HepG2 (cell line): ENCODE results near the gene MIB1. TPM values are rescaled to one million over a fixed set of nuclear protein-coding genes. Genes with fewer than 3 reads are reported as not detected.
A peak's percentile ranks its signal among the peaks of the same experiment; 100 is the strongest.

Source experiments
- CEBPB ChIP-seq: IDR thresholded peaks from 2 replicates; pipeline ENCODE4 v1.6.1; 2011; ENCODE audit warnings: low read depth, low read length, improper control_type of control experiment, borderline replicate concordance
- CEBPG ChIP-seq: IDR thresholded peaks from 2 replicates; pipeline ENCODE4 v1.6.1; 2016
- DPF2 ChIP-seq: sonication (generic); formaldehyde crosslinking; IDR thresholded peaks from 2 replicates; pipeline ENCODE4 v1.4.0; 2020; ENCODE audit warnings: mild to moderate bottlenecking, low read depth, missing genetic modification reagents, borderline replicate concordance
- GABPB1 ChIP-seq: IDR thresholded peaks from 2 replicates; pipeline ENCODE4 v1.6.1; 2016; ENCODE audit warnings: mild to moderate bottlenecking, missing genetic modification reagents, moderate library complexity, missing compliant biosample characterization
- HNRNPH1 ChIP-seq: fragments of 200-400 bp; formaldehyde crosslinking; optimal IDR thresholded peaks from 2 replicates; pipeline ENCODE3; 2017; ENCODE audit warnings: mild to moderate bottlenecking, low read depth, low read length
- JDP2 ChIP-seq: sonication (generic); formaldehyde crosslinking; IDR thresholded peaks from 2 replicates; pipeline ENCODE4 v1.8.1; 2022; ENCODE audit warnings: missing genetic modification reagents, borderline replicate concordance
- KDM1A ChIP-seq: IDR thresholded peaks from 2 replicates; pipeline ENCODE4 v1.6.1; 2016; ENCODE audit warnings: missing compliant biosample characterization
- KDM2A ChIP-seq: sonication (generic); formaldehyde crosslinking; IDR thresholded peaks from 2 replicates; pipeline ENCODE4 v1.4.0; 2020; ENCODE audit warnings: low read depth, missing genetic modification reagents, borderline replicate concordance
- KDM4B ChIP-seq: sonication (generic); formaldehyde crosslinking; IDR thresholded peaks from 2 replicates; pipeline ENCODE4 v1.4.0; 2020; ENCODE audit warnings: missing genetic modification reagents
- KDM5B ChIP-seq: sonication (generic); formaldehyde crosslinking; IDR thresholded peaks from 2 replicates; pipeline ENCODE4 v1.4.0; 2020; ENCODE audit warnings: missing genetic modification reagents, mild to moderate bottlenecking, borderline replicate concordance
- MEIS2 ChIP-seq: sonication (generic); formaldehyde crosslinking; IDR thresholded peaks from 2 replicates; pipeline ENCODE4 v1.9.0; 2021; ENCODE audit warnings: mild to moderate bottlenecking, missing genetic modification reagents
- NCOA2 ChIP-seq: sonication (generic); formaldehyde crosslinking; IDR thresholded peaks from 2 replicates; pipeline ENCODE4 v1.8.0; 2022; ENCODE audit warnings: inconsistent platforms
- NFYC ChIP-seq: IDR thresholded peaks from 2 replicates; pipeline ENCODE4 v1.6.1; 2016; ENCODE audit warnings: missing genetic modification reagents, missing compliant biosample characterization
- PITX1 ChIP-seq: sonication (generic); formaldehyde crosslinking; IDR thresholded peaks from 2 replicates; pipeline ENCODE4 v1.5.1; 2020; ENCODE audit warnings: mild to moderate bottlenecking, missing genetic modification reagents
- PPARG ChIP-seq: conservative IDR thresholded peaks from 2 replicates; pipeline ENCODE4 v1.6.1; 2016; ENCODE audit warnings: missing biosample characterization, missing genetic modification reagents
- RFXAP ChIP-seq: sonication (generic); formaldehyde crosslinking; IDR thresholded peaks from 2 replicates; pipeline ENCODE4 v1.4.0; 2020; ENCODE audit warnings: missing genetic modification reagents, borderline replicate concordance
- SP140L ChIP-seq: sonication (generic); formaldehyde crosslinking; IDR thresholded peaks from 2 replicates; pipeline ENCODE4 v1.4.0; 2020; ENCODE audit warnings: missing genetic modification reagents, borderline replicate concordance
- TGIF2 ChIP-seq: IDR thresholded peaks from 2 replicates; pipeline ENCODE4 v1.6.1; 2016; ENCODE audit warnings: control low read depth, missing compliant biosample characterization
- WIZ ChIP-seq: sonication (generic); formaldehyde crosslinking; IDR thresholded peaks from 2 replicates; pipeline ENCODE4 v1.5.1; 2020; ENCODE audit warnings: mild to moderate bottlenecking, missing genetic modification reagents
- ZFP41 ChIP-seq: sonication (generic); formaldehyde crosslinking; IDR thresholded peaks from 2 replicates; pipeline ENCODE4 v1.4.0; 2020; ENCODE audit warnings: mild to moderate bottlenecking, missing genetic modification reagents, borderline replicate concordance
- ZNF263 ChIP-seq: sonication (generic); formaldehyde crosslinking; IDR thresholded peaks from 2 replicates; pipeline ENCODE4 v1.4.0; 2020; ENCODE audit warnings: missing genetic modification reagents
- ZNF382 ChIP-seq: sonication (generic); formaldehyde crosslinking; IDR thresholded peaks from 2 replicates; pipeline ENCODE4 v1.5.0; 2020; ENCODE audit warnings: missing genetic modification reagents, mild to moderate bottlenecking, borderline replicate concordance
- ZNF563 ChIP-seq: sonication (generic); formaldehyde crosslinking; IDR thresholded peaks from 2 replicates; pipeline ENCODE4 v1.8.0; 2022; ENCODE audit warnings: mild to moderate bottlenecking, moderate library complexity, missing genetic modification reagents
- ZNF749 ChIP-seq: sonication (generic); formaldehyde crosslinking; IDR thresholded peaks from 2 replicates; pipeline ENCODE4 v1.8.0; 2022; ENCODE audit warnings: mild to moderate bottlenecking, missing genetic modification reagents, moderate library complexity, borderline replicate concordance
- polyA plus RNA-seq, 8 experiments: library from polyadenylated mRNA; depleted of rRNA in 3 of 8; stranded (reverse) in 7 of 8; unstranded in 1 of 8; fragments of >200 nt; fragmentation: Illumina TruSeq in 4 of 8; extraction: Trizol in 4 of 8; gene quantifications; 2 replicates each; pipeline versions ENCODE4 v1.2.1 to v1.2.3, GENCODE V29; 2011 to 2016; ENCODE audit warnings: low read depth in 4 of 8, missing spikeins in 1 of 8, mixed read lengths in 1 of 8; ENCODE audit not compliant: insufficient read depth in 1 of 8
- total RNA-seq, 5 experiments: library from RNA; depleted of rRNA; stranded (reverse); fragments of >200 nt; fragmentation: Illumina TruSeq; extraction: Trizol; gene quantifications; 2 replicates each; pipeline ENCODE4 v1.2.3, GENCODE V29; 2016; ENCODE audit warnings: low read depth in 1 of 5
- TF ChIP-seq, protein P1 (sequence below): sonication (generic); formaldehyde crosslinking; IDR thresholded peaks from 2 replicates; pipeline ENCODE4 v1.4.0; 2020; ENCODE audit warnings: missing genetic modification reagents, low read depth, mild to moderate bottlenecking, borderline replicate concordance
- TF ChIP-seq, protein P2 (sequence below): sonication (generic); formaldehyde crosslinking; IDR thresholded peaks from 2 replicates; pipeline ENCODE4 v1.8.1; 2022; ENCODE audit warnings: low read depth, mild to moderate bottlenecking, missing genetic modification reagents
- TF ChIP-seq, protein P3 (sequence below): IDR thresholded peaks from 2 replicates; pipeline ENCODE4 v1.6.1; 2016; ENCODE audit warnings: mild to moderate bottlenecking, missing biosample characterization, missing genetic modification reagents

Gene MIB1
- total and polyA plus RNA-seq, 2 of the 13 experiments (the other 11 are each of a cell fraction or from before 2014, with no cell fraction given): 12.0 to 47.0 TPM

GRCh38 chr18:21704603-21705364 is 35.8 kb upstream of the MIB1 start, which contains the start of gene ABHD3 (continued):
- TF ChIP-seq KDM1A (CRISPR knock-in tag): no peak
- TF ChIP-seq NCOA2 (CRISPR knock-in tag): 0 out of 2 replicates have a peak, but pooled peaks have one; percentile 33
- 0 out of 2 replicates have a peak, but pooled peaks have one; percentile 68 for TF ChIP-seq ZNF749
- TF ChIP-seq PITX1 (CRISPR knock-in tag): peak; percentile 55; the same call in 1 of the 2 replicates
- TF ChIP-seq PPARG: 0 out of 2 replicates have a peak, but pooled peaks have one; percentile 27
- TF ChIP-seq NFYC: peak; percentile 44; the same call in 1 of the 2 replicates
- peak; percentile 41; the same call in 1 of the 2 replicates for TF ChIP-seq KDM2A (CRISPR knock-in tag)
- no peak for TF ChIP-seq TGIF2 (CRISPR knock-in tag)
- no peak for TF ChIP-seq DPF2 (CRISPR knock-in tag)
- TF ChIP-seq KDM4B (CRISPR knock-in tag): peak; percentile 75; the same call in 1 of the 2 replicates
- TF ChIP-seq SP140L (CRISPR knock-in tag): no peak
- TF ChIP-seq CEBPB: no peak
- no peak for TF ChIP-seq HNRNPH1
- peak; percentile 28; the same call in 1 of the 2 replicates for TF ChIP-seq ZFP41 (CRISPR knock-in tag)
- TF ChIP-seq GABPB1 (CRISPR knock-in tag): peak; percentile 79
- peak; percentile 64; the same call in 1 of the 2 replicates for TF ChIP-seq KDM5B
- TF ChIP-seq, protein P1, sequence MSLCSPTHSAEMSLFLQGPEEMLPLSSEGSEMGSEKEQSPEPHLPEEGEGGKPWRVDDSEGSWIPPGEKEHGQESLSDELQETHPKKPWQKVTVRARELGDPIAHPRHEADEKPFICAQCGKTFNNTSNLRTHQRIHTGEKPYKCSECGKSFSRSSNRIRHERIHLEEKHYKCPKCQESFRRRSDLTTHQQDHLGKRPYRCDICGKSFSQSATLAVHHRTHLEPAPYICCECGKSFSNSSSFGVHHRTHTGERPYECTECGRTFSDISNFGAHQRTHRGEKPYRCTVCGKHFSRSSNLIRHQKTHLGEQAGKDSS (CRISPR knock-in tag): no peak
- TF ChIP-seq ZNF263 (CRISPR knock-in tag): no peak
- peak; percentile 56; the same call in 1 of the 2 replicates for TF ChIP-seq RFXAP (CRISPR knock-in tag)
- TF ChIP-seq CEBPG (CRISPR knock-in tag): 0 out of 2 replicates have a peak, but pooled peaks have one; percentile 12
- no peak for TF ChIP-seq ZNF382 (CRISPR knock-in tag)
- TF ChIP-seq, protein P2, sequence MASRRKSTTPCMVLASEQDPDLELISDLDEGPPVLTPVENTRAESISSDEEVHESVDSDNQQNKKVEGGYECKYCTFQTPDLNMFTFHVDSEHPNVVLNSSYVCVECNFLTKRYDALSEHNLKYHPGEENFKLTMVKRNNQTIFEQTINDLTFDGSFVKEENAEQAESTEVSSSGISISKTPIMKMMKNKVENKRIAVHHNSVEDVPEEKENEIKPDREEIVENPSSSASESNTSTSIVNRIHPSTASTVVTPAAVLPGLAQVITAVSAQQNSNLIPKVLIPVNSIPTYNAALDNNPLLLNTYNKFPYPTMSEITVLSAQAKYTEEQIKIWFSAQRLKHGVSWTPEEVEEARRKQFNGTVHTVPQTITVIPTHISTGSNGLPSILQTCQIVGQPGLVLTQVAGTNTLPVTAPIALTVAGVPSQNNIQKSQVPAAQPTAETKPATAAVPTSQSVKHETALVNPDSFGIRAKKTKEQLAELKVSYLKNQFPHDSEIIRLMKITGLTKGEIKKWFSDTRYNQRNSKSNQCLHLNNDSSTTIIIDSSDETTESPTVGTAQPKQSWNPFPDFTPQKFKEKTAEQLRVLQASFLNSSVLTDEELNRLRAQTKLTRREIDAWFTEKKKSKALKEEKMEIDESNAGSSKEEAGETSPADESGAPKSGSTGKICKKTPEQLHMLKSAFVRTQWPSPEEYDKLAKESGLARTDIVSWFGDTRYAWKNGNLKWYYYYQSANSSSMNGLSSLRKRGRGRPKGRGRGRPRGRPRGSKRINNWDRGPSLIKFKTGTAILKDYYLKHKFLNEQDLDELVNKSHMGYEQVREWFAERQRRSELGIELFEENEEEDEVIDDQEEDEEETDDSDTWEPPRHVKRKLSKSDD: peak; percentile 74
- TF ChIP-seq, protein P3, sequence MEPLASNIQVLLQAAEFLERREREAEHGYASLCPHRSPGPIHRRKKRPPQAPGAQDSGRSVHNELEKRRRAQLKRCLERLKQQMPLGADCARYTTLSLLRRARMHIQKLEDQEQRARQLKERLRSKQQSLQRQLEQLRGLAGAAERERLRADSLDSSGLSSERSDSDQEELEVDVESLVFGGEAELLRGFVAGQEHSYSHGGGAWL: peak; percentile 61
- TF ChIP-seq JDP2: no peak
- TF ChIP-seq MEIS2: 0 out of 2 replicates have a peak, but pooled peaks have one; percentile 61
- TF ChIP-seq WIZ (CRISPR knock-in tag): no peak
- TF ChIP-seq ZNF563 (CRISPR knock-in tag): no peak; the same call in 1 of the 2 replicates
